K562 (cell line): Measurements from ENCODE around the gene NOD2. TPM values are rescaled to one million over a fixed set of nuclear protein-coding genes. Genes with fewer than 3 reads are reported as not detected.

Experiments
- ATAC-seq: fragments of 200-7000 bp; cut with Tn5 transposase; 3 replicates; pipeline ENCODE4 v1.9.1; 2020; ENCODE audit warnings: moderate library complexity
- BruUV-seq: library from RNA; stranded (reverse); fragments of 400-500 nt; replicated peaks from 2 replicates; lab custom pipeline; 2021; lab: Mats Ljungman, UMichigan
- CTCF ChIA-PET: fragments of 300-600 bp; formaldehyde crosslinking; extraction: SDS; loops from one replicate; lab custom pipeline; 2021; ENCODE audit warnings: low intra/inter-chr PET ratio; lab: Yijun Ruan, JAX
- POLR2A ChIA-PET: fragments of 300-600, 350-650 bp; sonication (Branson Sonifier 250); formaldehyde crosslinking; extraction: SDS; loops from one replicate; lab custom pipeline; 2021; ENCODE audit warnings: antibody characterized with exemption, inconsistent platforms; lab: Yijun Ruan, JAX
- DNase-seq, 4 experiments: peaks; one replicate each; pipeline versions ENCODE4 v3.0.0 to v3.0.0-alpha.2; 2011 to 2018; ENCODE audit warnings: low spot score in 3 of 4, mixed read lengths in 3 of 4; ENCODE audit errors: extremely low read depth in 1 of 4
- FAIRE-seq: peaks from 2 replicates; lab custom pipeline; 2011; peaks lifted over from hg19 to GRCh38; lab: Jason Lieb, UNC
- H2AFZ ChIP-seq: 2 replicates; pipeline ENCODE4 v1.6.0; 2011; ENCODE audit warnings: low read depth, low read length, control low read depth, inconsistent platforms
- H3K27ac ChIP-seq: fragments of 200-600 bp; 3 replicates; pipeline ENCODE4 v1.8.0; 2011; ENCODE audit warnings: low read depth, mild to moderate bottlenecking, control low read depth, inconsistent platforms, low read length, moderate library complexity, mixed read lengths; ENCODE audit errors: extremely low read depth
- H3K27me3 ChIP-seq, 2 experiments: fragments of 300-600 bp in 1 of 2; 2 replicates in 1 of 2; 3 replicates in 1 of 2; pipeline versions ENCODE4 v1.6.0 to v1.8.0; 2011; ENCODE audit warnings: inconsistent platforms in 2 of 2, low read length in 2 of 2, mild to moderate bottlenecking in 1 of 2, mixed read lengths in 1 of 2, moderate library complexity in 1 of 2; ENCODE audit not compliant: control insufficient read depth in 2 of 2, insufficient read depth in 2 of 2
- H3K36me3 ChIP-seq: fragments of 300-600 bp; 3 replicates; pipeline ENCODE4 v1.8.0; 2011; ENCODE audit warnings: mild to moderate bottlenecking, low read length, inconsistent platforms; ENCODE audit not compliant: control insufficient read depth, insufficient read depth
- H3K4me1 ChIP-seq, 2 experiments: fragments of 200-600 bp in 1 of 2; replicated peaks in 1 of 2; 2 replicates in 1 of 2; 3 replicates in 1 of 2; pipeline versions ENCODE4 v1.5.1 to v1.8.0; 2011; ENCODE audit warnings: inconsistent platforms in 2 of 2, low read length in 2 of 2, mild to moderate bottlenecking in 1 of 2, mixed read lengths in 1 of 2, moderate library complexity in 1 of 2; ENCODE audit not compliant: control insufficient read depth in 2 of 2, insufficient read depth in 2 of 2
- H3K4me2 ChIP-seq: 2 replicates; pipeline ENCODE4 v1.6.1; 2011; ENCODE audit warnings: low read length, control low read depth, inconsistent platforms, mixed read lengths; ENCODE audit not compliant: insufficient read depth
- H3K4me3 ChIP-seq: fragments of 200-600 bp; sonication (generic), shearing (Covaris generic); 2 replicates; pipeline ENCODE4 v1.5.1; 2016; ENCODE audit warnings: control low read depth, inconsistent platforms
- H3K79me2 ChIP-seq: fragments of 200-600 bp; 3 replicates; pipeline ENCODE4 v1.8.0; 2011; ENCODE audit warnings: low read length, inconsistent platforms; ENCODE audit not compliant: control insufficient read depth, insufficient read depth
- H3K9ac ChIP-seq, 2 experiments: 2 replicates each; pipeline versions ENCODE4 v1.6.0 to v1.6.1; 2011; ENCODE audit warnings: low read depth in 2 of 2, low read length in 2 of 2, control low read depth in 1 of 2, inconsistent platforms in 1 of 2, mild to moderate bottlenecking in 1 of 2, mixed read lengths in 1 of 2; ENCODE audit not compliant: insufficient read depth in 1 of 2
- H3K9me1 ChIP-seq: one replicate; pipeline ENCODE4 v1.6.0; 2011; ENCODE audit warnings: inconsistent platforms, mild to moderate bottlenecking, low read length, moderate library complexity; ENCODE audit not compliant: control insufficient read depth, insufficient read depth
- H3K9me3 ChIP-seq: replicated peaks from 2 replicates; pipeline ENCODE4 v1.5.1; 2011; ENCODE audit warnings: low read depth, low read length, inconsistent platforms; ENCODE audit not compliant: control insufficient read depth, insufficient read depth
- H4K20me1 ChIP-seq: replicated peaks from 2 replicates; pipeline ENCODE4 v1.6.1; 2011; ENCODE audit warnings: low read length, inconsistent platforms, mixed read lengths; ENCODE audit not compliant: control insufficient read depth, insufficient read depth
- CHCHD3 ChIP-seq: fragments of 250-450 bp; sonication (Bioruptor Pico); IDR thresholded peaks from 2 replicates; pipeline ENCODE4 v2.1.2; 2022; ENCODE audit warnings: mild to moderate bottlenecking
- FOXP1 ChIP-seq: sonication (generic); formaldehyde crosslinking; IDR thresholded peaks from 2 replicates; pipeline ENCODE4 v1.8.0; 2022; ENCODE audit warnings: mild to moderate bottlenecking, missing genetic modification reagents
- HMG20B ChIP-seq: fragments of 250-450 bp; sonication (Bioruptor Pico); IDR thresholded peaks from 2 replicates; pipeline ENCODE4 v1.5.0; 2021; ENCODE audit warnings: mild to moderate bottlenecking
- HMGN3 ChIP-seq: IDR thresholded peaks from 2 replicates; pipeline ENCODE4 v1.6.1; 2011; ENCODE audit warnings: borderline replicate concordance, low read depth, mild to moderate bottlenecking, mixed read lengths, low read length; ENCODE audit not compliant: insufficient read length; ENCODE audit errors: extremely low read depth
- KAT8 ChIP-seq: fragments of 450-650 bp; IDR thresholded peaks from 2 replicates; pipeline ENCODE4 v1.6.1; 2016; ENCODE audit warnings: low read depth, mild to moderate bottlenecking
- PURB ChIP-seq: sonication (generic); formaldehyde crosslinking; IDR thresholded peaks from 2 replicates; pipeline ENCODE4 v1.9.0; 2021; ENCODE audit warnings: low read depth, mild to moderate bottlenecking, missing genetic modification reagents
- SAFB ChIP-seq: fragments of 200-400 bp; formaldehyde crosslinking; IDR thresholded peaks from 2 replicates; pipeline ENCODE4 v1.6.1; 2017; ENCODE audit warnings: low read depth, low read length, borderline replicate concordance
- SMC3 ChIP-seq: conservative IDR thresholded peaks from 2 replicates; pipeline ENCODE4 v1.6.1; 2011; ENCODE audit warnings: low read depth, low read length, improper control_type of control experiment; ENCODE audit not compliant: insufficient read depth
- SRF ChIP-seq, 2 experiments: fragments of 250-450, 450-650 bp in 1 of 2; sonication (Bioruptor Pico) in 1 of 2; sonication (generic) in 1 of 2; formaldehyde crosslinking; IDR thresholded peaks; 2 replicates each; pipeline versions ENCODE4 v1.5.0 to v1.5.1; 2020 to 2022; ENCODE audit warnings: mild to moderate bottlenecking in 1 of 2, missing genetic modification reagents in 1 of 2
- ZNF174 ChIP-seq: fragments of 250-450 bp; sonication (Bioruptor Pico); IDR thresholded peaks from 2 replicates; pipeline ENCODE4 v1.4.0; 2020; ENCODE audit warnings: mild to moderate bottlenecking
- ZNF589 ChIP-seq: fragments of 200-800 bp; sonication (Bioruptor generic); IDR thresholded peaks from 2 replicates; pipeline ENCODE4 v1.6.1; 2016; ENCODE audit warnings: low read depth, missing genetic modification characterization, missing compliant biosample characterization
- ZNF699 ChIP-seq: fragments of 250-450 bp; sonication (Bioruptor Pico); IDR thresholded peaks from 2 replicates; pipeline ENCODE4 v1.8.0; 2021; ENCODE audit warnings: mild to moderate bottlenecking, moderate library complexity; ENCODE audit not compliant: insufficient replicate concordance
- WGBS: fragments of 100-300 bp; shearing (Covaris generic); methylation state at CpG from one replicate; pipeline ENCODE4 v1.1.6; 2016; ENCODE audit warnings: low coverage, mixed read lengths; ENCODE audit not compliant: insufficient coverage; ENCODE audit errors: missing lambda C conversion rate; 5-methylcytosine and 5-hydroxymethylcytosine counted together
- in situ Hi-C: fragments of 300-500 bp; cut with MboI; formaldehyde crosslinking; loops from 4 replicates; pipeline ENCODE4 v1.15.0; 2018; ENCODE audit warnings: inconsistent platforms, mixed read lengths
- intact Hi-C: fragments of 100-400 bp; cut with micrococcal nuclease; formaldehyde crosslinking; loops from 2 replicates; pipeline ENCODE4 v1.14.2; 2022
- polyA plus RNA-seq, 8 experiments: library from polyadenylated mRNA; depleted of rRNA in 4 of 8; stranded (reverse) in 5 of 8; unstranded in 3 of 8; fragments of >200 nt; fragmentation: Nextera tagmentation in 2 of 8; fragmentation: Illumina TruSeq in 1 of 8; extraction: Ambion mirVana in 2 of 8; extraction: Trizol in 1 of 8; gene quantifications; 2 replicates each; pipeline versions ENCODE4 v1.2.1 to v1.2.3, GENCODE V29; 2011 to 2014; ENCODE audit warnings: inconsistent platforms in 1 of 8, missing spikeins in 1 of 8
- total RNA-seq, 7 experiments: library from RNA; depleted of rRNA in 6 of 7; stranded (reverse); fragments of >200 nt in 6 of 7; fragmentation: Illumina TruSeq in 2 of 7; extraction: Trizol in 2 of 7; gene quantifications; 2 replicates each; pipeline versions ENCODE4 v1.2.1 to v1.2.3, GENCODE V29; 2011 to 2021; ENCODE audit warnings: low replicate concordance in 1 of 7

Gene NOD2
- total and polyA plus RNA-seq, 9 of the 15 experiments (the other 6 are each of a cell fraction or from before 2014, with no cell fraction given), result 0.04 TPM; not detected in 8

- ATAC-seq, result no peak
- no peaks in the 10 kb centered on the region for H3K9me1 ChIP-seq
- no TSS peak for BruUV-seq
- H3K27ac ChIP-seq, result no peak overlapping the region
- CTCF ChIA-PET, result no interaction called here
- H3K4me3 ChIP-seq, result no peak overlapping the region
- intact Hi-C loops (no loop called here), in situ Hi-C loops (no loop called here)
- H2AFZ ChIP-seq, result no peak overlapping the region
- H3K9me3 ChIP-seq, result no peaks in the 10 kb centered on the region
- no peak overlapping the region for H3K4me2 ChIP-seq
- H3K79me2 ChIP-seq, result no peaks in the 10 kb centered on the region
- DNase-seq, result no peak
- no peaks in the 10 kb centered on the region for H3K4me1 ChIP-seq
- TF ChIP-seq FOXP1 (CRISPR knock-in tag) (no peak), KAT8 (no peak), SAFB (no peak), HMG20B (CRISPR knock-in tag) (no peak), ZNF699 (CRISPR knock-in tag) (no peak), SMC3 (no peak), PURB (no peak), CHCHD3 (no peak), SRF (CRISPR knock-in tag; IDR thresholded peaks at IDR 0.05) (no peak), ZNF174 (CRISPR knock-in tag) (no peak), ZNF589 (CRISPR knock-in tag) (no peak), HMGN3 (no peak)
- no peak overlapping the region for H3K9ac ChIP-seq
- no peaks in the 10 kb centered on the region for H3K27me3 ChIP-seq
- WGBS, result 41% methylated on average over 6 of the region's 6 CpGs
- POLR2A ChIA-PET, result no interaction called here
- H4K20me1 ChIP-seq, result no peaks in the 10 kb centered on the region
- no peak for FAIRE-seq
- H3K36me3 ChIP-seq, result no peaks in the 10 kb centered on the region
These were observed 58.1 kb downstream of the NOD2 start for GRCh38 chr16:50751528-50751927.
